ENCODE results near the gene SORCS2.

Gene SORCS2

DNA sequence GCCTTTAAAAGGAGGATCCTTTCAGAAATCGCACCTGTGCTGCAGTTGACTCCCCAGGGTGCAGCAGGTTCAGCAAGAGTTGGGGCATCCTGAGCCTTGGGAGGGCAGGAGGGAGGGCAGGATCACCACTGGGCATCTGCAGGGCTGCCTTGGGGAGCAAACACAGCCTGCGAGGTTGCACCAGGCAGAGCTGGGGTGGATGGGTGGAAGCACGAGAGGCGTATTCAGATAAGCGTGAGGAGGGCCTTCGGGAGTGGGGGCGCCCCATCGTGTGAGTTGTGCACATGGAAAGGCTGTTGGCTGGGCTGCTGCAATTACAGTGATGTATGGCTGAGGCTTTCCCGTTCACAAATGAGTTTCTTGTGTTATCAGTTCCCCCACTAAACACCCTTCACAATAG is 186.8 kb downstream of the SORCS2 start:
- no peak for DNase-seq (ENCODE audit: low spot score)
- TF ChIP-seq, protein P1, sequence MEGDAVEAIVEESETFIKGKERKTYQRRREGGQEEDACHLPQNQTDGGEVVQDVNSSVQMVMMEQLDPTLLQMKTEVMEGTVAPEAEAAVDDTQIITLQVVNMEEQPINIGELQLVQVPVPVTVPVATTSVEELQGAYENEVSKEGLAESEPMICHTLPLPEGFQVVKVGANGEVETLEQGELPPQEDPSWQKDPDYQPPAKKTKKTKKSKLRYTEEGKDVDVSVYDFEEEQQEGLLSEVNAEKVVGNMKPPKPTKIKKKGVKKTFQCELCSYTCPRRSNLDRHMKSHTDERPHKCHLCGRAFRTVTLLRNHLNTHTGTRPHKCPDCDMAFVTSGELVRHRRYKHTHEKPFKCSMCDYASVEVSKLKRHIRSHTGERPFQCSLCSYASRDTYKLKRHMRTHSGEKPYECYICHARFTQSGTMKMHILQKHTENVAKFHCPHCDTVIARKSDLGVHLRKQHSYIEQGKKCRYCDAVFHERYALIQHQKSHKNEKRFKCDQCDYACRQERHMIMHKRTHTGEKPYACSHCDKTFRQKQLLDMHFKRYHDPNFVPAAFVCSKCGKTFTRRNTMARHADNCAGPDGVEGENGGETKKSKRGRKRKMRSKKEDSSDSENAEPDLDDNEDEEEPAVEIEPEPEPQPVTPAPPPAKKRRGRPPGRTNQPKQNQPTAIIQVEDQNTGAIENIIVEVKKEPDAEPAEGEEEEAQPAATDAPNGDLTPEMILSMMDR (IDR thresholded peaks at IDR 0.05; ENCODE audit: extremely low read depth, missing control alignments): no peak

- DNase-seq (ENCODE audit: low spot score): no peak
- TF ChIP-seq, protein P1 (IDR thresholded peaks at IDR 0.05; ENCODE audit: extremely low read depth, missing control alignments): no peak
Measured at GRCh38 chr4:7379719-7380118, 187.4 kb downstream of the SORCS2 start.

DNA sequence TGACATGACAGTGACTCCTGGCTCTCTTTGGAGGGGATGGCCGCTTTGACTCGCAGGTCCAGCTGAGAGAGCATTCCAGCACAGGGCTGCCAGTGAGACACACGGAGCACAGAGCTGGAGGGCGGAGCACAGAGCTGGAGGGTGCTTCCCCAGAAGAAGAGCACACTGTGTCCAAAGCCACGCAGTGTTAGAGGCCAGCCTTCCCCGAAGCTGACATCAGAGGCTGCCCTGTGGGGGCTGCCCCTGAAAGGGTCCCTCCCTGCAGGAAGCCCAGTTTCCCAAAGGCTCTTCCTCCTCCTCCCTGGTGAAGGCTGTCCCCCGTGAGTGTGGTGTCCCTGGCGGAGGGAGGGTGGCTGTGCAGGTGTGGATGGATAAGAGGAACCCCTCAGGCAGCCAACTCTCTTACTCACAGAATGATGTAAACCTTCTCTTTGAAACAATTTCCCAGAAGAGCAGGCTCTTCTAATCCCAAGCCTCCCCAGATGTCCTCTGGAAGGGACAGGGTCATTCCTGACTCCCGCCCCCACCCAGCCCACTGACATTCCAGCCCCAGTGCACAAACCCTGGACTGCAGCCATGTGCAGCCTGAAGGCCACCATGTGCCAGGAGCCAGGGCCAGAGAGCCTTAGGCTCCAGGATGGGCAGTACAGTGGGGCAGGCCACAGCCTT is 189.0 kb downstream of the SORCS2 start:
- TF ChIP-seq, protein P1 (IDR thresholded peaks at IDR 0.05; ENCODE audit: extremely low read depth, missing control alignments): no peak
- no peak for DNase-seq (ENCODE audit: low spot score)

DNA sequence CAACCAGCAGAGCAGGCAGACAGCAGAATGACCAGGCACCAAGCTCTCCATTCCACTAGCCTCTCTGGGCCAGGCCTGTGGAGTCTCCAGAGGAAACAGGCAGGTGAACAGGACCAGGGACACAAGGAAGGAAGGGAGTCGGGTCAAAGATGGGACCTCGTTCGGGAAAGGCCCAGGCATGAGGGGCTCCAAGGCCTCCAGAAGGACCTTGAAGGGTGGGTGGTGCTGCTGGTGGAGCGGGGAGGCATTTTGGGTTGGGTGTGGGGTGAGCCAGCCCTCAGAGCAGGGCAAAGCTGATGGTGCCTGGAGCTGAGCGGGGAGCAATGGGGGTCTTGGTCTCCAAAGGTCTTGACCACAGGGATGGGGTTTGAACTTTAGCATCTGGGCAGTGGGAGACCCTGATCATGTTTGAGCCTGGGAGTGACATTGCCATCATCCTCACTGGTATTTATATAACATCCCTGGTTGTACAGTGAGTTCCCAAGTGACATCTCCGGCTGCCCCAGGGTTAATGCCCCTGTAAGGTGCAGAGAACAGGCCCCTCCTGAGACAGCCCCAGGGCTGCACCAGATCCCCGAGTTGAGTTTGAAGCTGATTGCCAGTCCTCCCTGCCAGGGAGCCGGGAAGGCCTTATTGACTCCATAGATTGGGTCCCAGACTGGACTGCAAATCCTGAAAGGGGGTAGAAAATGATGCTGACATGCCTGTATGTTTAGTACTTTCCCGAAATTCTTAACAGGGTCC is 189.7 kb downstream of the SORCS2 start:
- no peak for DNase-seq (ENCODE audit: low spot score)
- TF ChIP-seq, protein P1 (IDR thresholded peaks at IDR 0.05; ENCODE audit: extremely low read depth, missing control alignments): no peak

DNA sequence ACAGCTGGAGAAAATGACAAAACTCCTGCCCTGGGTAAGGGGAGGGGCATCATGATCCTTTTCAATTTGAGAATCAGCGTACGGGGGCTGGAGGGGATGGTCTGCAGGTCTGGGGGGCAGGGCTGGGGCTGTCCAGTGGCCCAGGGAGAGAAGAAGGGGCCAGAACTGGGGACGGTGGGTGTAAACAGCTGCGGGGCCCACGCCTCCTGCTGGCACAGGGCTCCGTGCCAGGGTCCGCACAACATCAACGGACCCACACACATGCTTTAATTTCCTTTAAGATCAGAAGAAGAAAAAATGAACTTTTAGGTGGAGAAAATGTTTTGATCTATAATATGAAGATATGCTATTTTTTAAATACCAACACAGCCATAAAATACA is 190.3 kb downstream of the SORCS2 start:
- TF ChIP-seq, protein P1 (IDR thresholded peaks at IDR 0.05; ENCODE audit: extremely low read depth, missing control alignments): no peak
- no peak for DNase-seq (ENCODE audit: low spot score)

DNA sequence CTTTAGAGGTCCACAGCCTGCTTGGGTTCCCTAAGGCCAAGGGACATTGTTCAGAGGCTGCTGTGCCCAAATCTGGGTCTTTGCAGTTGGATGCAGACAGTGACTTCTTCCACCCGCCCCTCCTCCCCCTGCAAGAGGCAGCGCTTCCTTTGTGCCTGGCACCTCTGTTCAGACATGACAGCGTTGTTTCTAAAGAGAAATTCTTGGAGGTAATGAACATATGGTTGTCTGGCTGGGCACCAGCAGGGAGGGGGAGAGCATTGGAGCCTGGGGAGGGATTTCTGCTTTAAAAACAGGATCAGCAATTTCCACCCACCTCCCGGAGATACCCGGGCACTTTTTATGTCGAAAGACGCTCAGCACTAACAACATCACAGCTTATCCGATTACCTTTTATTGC is 190.9 kb downstream of the SORCS2 start:
- TF ChIP-seq, protein P1 (IDR thresholded peaks at IDR 0.05; ENCODE audit: extremely low read depth, missing control alignments): no peak
- DNase-seq (ENCODE audit: low spot score): no peak

Data from GM20000 (cell line).